SH-SY5Y (cell line): ENCODE results near the gene ACKR2.

ENCODE experiments used
- GATA2 ChIP-seq: IDR thresholded peaks from 2 replicates; pipeline ENCODE4 v1.6.1; 2011; ENCODE audit warnings: mild to moderate bottlenecking, low read depth, low read length
- GATA3 ChIP-seq: IDR thresholded peaks from 2 replicates; pipeline ENCODE4 v1.6.1; 2011; ENCODE audit warnings: low read depth, mild to moderate bottlenecking, low read length, moderate library complexity

- TF ChIP-seq GATA2 (no peak), GATA3 (no peak)
These were observed 27.2 kb downstream of the ACKR2 start for GRCh38 chr3:42836150-42837123.
